GM18499 (cell line): Measurements from ENCODE around the gene MYEOV.

Experiments
- ATAC-seq: cut with Tn5 transposase; IDR thresholded peaks from one replicate; pipeline ENCODE4 v1.9.1; 2021; ENCODE audit warnings: moderate number of reproducible peaks; ENCODE audit not compliant: insufficient read depth, unreplicated experiment

The MYEOV gene

GRCh38 chr11:69293819-69294505 is at the start of gene MYEOV:
TSS of gene MYEOV (plus strand) at chr11:69294155. CDS start at chr11:69295355, 1,200 bp downstream.
- no peak for ATAC-seq

GRCh38 chr11:69244266-69244665 is 49.7 kb upstream of the MYEOV start:
- no peak for ATAC-seq

GRCh38 chr11:69245041-69245440 is 48.9 kb upstream of the MYEOV start:
- no peak for ATAC-seq

GRCh38 chr11:69245491-69246345 is 48.2 kb upstream of the MYEOV start:
- no peak for ATAC-seq

GRCh38 chr11:69249311-69250185 is 44.4 kb upstream of the MYEOV start:
- ATAC-seq = no peak

- no peak for ATAC-seq
Observed at GRCh38 chr11:69250186-69251056, 43.5 kb upstream of the MYEOV start.

- no peak for ATAC-seq
Observed at GRCh38 chr11:69251057-69251393, 42.9 kb upstream of the MYEOV start.

GRCh38 chr11:69251639-69252489 is 42.1 kb upstream of the MYEOV start:
- ATAC-seq = no peak

GRCh38 chr11:69252490-69252837 is 41.5 kb upstream of the MYEOV start:
- ATAC-seq = no peak

- no peak for ATAC-seq
Observed at GRCh38 chr11:69253028-69253427, 40.9 kb upstream of the MYEOV start.

- no peak for ATAC-seq
Observed at GRCh38 chr11:69257134-69257533, 36.8 kb upstream of the MYEOV start.

GRCh38 chr11:69257838-69258658 is 35.9 kb upstream of the MYEOV start:
- ATAC-seq = no peak

- no peak for ATAC-seq
Observed at GRCh38 chr11:69259096-69259495, 34.9 kb upstream of the MYEOV start.

GRCh38 chr11:69260622-69261021 is 33.3 kb upstream of the MYEOV start:
- no peak for ATAC-seq

GRCh38 chr11:69261116-69261515 is 32.8 kb upstream of the MYEOV start:
- ATAC-seq = no peak

- ATAC-seq = no peak
Observed at GRCh38 chr11:69262918-69263735, 30.8 kb upstream of the MYEOV start.

- no peak for ATAC-seq
Observed at GRCh38 chr11:69263736-69264052, 30.3 kb upstream of the MYEOV start.

GRCh38 chr11:69264486-69264885 is 29.5 kb upstream of the MYEOV start:
- no peak for ATAC-seq
